ENCODE data around the gene C19orf12.

Gene C19orf12

DNA sequence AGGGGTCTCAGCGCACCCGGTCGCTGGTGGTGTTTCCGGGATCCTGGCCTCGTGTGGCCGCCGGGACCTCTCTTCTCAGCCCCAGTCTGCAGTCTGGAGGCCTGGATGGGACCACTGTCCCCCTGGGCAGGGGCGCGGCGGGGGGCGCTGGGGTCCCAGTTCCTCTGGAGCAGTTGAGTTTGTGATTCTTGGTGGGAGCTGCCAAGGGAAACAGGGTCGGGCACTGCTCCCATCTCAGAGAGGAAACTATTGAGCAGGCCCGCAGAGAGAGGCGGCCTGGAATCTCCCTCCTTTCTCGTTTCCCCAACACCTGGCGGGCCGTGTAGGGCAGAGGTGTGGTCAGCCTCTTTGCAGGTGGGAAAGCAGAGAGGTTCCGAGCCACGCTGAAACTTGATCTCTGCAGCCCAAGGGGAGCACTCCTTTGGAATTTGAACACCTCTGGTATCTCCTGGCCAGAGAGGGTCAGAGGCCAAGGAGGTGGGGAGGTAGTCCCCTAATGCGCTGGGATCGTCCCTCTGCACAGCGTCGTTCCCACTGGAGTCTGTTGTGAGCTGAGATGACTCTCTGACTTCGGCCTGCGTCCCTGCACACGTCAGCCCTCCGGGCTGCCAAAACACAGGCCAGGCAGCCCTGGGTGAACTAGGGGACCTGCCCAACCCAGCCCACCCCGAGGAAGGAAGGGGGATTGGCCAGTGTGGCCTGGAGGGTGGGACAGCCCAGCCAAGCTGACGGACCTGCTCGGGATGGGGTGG is 49.1 kb downstream of the C19orf12 start:
- H3K4me1 ChIP-seq (ENCODE audit: insufficient read depth, low read length), result peaks cover 30% of the 10 kb centered on the region
- H3K9me3 ChIP-seq (ENCODE audit: low read length), result no peaks in the 10 kb centered on the region
- peaks cover 27% of the 10 kb centered on the region for H3K27me3 ChIP-seq (ENCODE audit: insufficient read depth, low read length)
- no peaks in the 10 kb centered on the region for H3K36me3 ChIP-seq (ENCODE audit: insufficient read depth, low read length)
- H3K4me3 ChIP-seq (ENCODE audit: low read length), result peak overlapping the region; percentile 57
- peak overlapping the region; percentile 94 for H2AFZ ChIP-seq (ENCODE audit: low read depth, low read length)

DNA sequence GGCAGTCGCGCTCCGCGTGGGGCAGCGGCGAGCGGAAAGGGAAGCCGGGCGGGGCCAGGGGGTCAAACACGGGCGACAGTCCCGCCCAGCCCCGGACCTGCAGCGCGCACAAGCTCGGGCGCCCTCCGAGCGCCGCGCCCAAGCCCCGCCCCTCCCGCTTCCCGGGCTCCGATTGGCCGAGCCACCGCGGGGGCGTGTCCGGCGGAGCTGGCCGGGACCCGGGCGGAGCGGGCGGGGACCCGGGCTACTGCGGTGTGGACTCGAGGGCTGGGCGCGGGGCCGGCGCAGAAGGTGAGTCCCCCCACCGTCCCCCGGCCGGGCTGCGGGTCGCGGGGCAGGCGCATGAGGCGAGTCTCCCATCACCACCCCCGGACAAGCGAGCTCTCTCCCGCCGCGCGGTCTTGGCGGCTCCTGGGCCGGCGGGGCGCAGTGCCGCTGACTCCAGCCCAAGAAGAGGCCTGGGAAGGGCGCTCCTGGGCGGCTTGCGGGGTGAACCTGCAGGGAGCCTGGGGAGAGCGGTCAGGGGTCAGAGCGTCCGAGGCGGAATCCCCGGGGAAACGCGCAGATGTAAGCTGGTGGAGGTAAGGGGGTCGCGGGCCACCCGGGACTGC is 49.7 kb downstream of the C19orf12 start, which contains the start of gene PLEKHF1:
Gene PLEKHF1 (plus strand): TSS at position 247 of the 611 bp plus-strand sequence. CDS start 8,379 bp downstream, outside the sequence.
- no peaks in the 10 kb centered on the region for H3K9me3 ChIP-seq (ENCODE audit: low read length)
- peak within 1 kb of the TSS; percentile 57 for H3K4me3 ChIP-seq (ENCODE audit: low read length)
- H3K36me3 ChIP-seq (ENCODE audit: insufficient read depth, low read length), result no peaks in the 10 kb centered on the region
- peaks cover 27% of the 10 kb centered on the region for H3K27me3 ChIP-seq (ENCODE audit: insufficient read depth, low read length)
- H3K4me1 ChIP-seq (ENCODE audit: insufficient read depth, low read length), result peaks cover 30% of the 10 kb centered on the region
- H2AFZ ChIP-seq (ENCODE audit: low read depth, low read length), result peak within 1 kb of the TSS; percentile 94

DNA sequence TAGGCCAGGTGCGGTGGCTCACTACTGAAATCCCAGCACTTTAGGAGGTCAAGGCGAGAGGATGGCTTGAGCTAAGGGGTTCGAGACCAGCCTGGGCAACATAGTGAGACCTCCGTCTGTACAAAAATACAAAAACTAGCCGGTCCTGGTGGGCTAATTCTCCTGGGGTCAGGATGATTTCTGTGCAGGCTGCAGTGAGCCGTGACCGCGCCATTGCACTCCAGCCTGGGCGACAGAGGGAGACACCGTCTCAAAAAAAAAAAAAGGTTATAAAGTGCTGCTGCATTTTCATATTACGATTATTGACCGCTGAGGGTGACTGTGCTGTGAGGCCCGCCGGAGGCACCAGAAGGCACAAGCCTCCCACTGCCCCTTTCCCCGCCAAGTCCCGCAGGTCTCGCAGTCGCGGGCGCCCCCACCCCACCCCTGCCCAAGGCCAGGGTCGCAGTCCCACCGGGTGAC is 50.3 kb downstream of the C19orf12 start:
- Histone ChIP-seq H2AFZ (ENCODE audit: low read depth, low read length) (peak overlapping the region; percentile 94), H3K27me3 (ENCODE audit: insufficient read depth, low read length) (peaks cover 31% of the 10 kb centered on the region), H3K4me1 (ENCODE audit: insufficient read depth, low read length) (peaks cover 30% of the 10 kb centered on the region), H3K36me3 (ENCODE audit: insufficient read depth, low read length) (no peaks in the 10 kb centered on the region), H3K4me3 (ENCODE audit: low read length) (peak overlapping the region; percentile 57), H3K9me3 (ENCODE audit: low read length) (no peaks in the 10 kb centered on the region)

DNA sequence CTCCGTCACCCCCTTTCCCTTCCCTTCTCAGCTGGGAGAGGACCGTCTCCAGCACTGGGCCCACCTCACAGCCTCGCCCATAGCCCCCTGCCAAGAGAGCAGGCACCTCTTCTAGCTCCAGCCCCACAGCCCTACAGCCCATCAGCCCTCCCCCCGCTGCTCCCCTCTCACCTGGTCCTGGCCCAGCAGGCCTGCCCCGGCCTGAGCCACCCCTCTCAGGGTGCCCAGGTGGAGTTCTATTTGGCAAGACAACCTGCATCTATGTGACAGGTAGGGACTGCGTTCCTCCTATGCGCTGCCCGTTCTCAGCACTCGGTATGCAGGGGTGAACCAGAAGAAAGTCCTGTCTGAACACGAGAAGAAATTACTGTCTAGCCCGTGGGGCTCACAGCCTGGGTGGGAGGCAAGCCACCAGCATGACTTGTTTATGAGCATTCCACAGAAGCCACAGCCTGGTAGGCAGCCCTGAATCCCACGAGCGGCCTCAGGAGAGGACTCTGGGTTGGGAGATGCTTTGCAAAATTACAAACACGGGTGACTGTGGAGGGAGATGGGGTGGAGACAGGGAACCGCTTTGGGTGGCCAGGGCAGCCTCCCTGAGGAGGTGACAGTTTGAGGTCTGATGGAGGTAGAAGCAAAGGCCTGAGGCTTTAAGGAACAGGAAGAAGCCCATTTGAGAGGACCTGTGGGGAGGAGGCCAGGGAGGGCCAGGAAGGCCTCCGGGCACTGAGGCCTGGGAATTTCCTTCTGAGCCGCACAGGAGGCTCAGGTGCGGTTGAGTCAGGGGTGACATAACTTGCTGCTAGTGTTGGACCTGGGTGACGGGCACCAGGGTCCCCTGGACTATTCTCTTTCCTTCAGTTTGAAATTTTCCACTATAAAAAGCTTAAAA is 51.0 kb downstream of the C19orf12 start:
- Histone ChIP-seq H3K36me3 (ENCODE audit: insufficient read depth, low read length) (no peaks in the 10 kb centered on the region), H3K9me3 (ENCODE audit: low read length) (no peaks in the 10 kb centered on the region), H3K4me1 (ENCODE audit: insufficient read depth, low read length) (peaks cover 30% of the 10 kb centered on the region), H3K27me3 (ENCODE audit: insufficient read depth, low read length) (peaks cover 31% of the 10 kb centered on the region), H2AFZ (ENCODE audit: low read depth, low read length) (peak overlapping the region; percentile 94), H3K4me3 (ENCODE audit: low read length) (no peak overlapping the region)

DNA sequence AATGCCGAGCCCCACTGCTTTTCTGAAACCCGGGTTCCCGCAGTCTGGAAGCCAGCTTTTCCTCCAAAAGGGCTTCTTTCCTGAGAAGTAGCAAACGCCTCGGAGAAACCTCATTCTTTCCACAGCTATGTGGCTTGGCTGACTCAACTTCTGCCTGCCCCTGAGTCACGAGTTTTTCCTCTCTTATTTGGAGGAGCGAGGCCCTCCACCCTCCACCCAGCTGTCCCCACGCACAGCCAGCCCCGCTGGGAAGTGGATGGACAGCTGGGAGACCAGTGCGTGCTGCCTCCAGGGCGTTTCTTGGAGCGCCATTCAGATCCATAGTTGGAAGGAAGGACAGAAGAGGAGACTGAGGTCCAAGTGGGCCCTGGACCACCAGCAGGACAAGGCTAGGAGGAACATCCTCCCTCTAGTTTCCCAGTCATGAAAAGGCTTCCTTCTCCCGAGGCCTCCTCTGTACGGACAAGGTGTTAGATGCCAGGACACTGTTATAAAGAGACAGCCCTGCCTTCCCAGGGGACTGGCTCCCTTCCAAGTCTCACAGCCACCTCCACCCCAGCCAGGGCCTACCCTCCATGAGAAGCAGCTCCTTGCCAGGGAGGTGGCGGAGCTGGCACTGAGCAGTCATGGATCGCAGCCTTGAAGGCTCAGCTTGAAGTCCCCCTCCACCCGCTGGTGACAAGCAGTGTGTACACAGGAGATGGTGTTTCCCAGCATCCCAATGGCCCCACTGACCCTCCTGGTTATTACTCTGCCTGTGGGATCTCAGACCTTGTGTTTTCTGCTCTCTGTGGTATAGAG is 52.3 kb downstream of the C19orf12 start:
- H3K4me3 ChIP-seq (ENCODE audit: low read length), result no peak overlapping the region
- H3K27me3 ChIP-seq (ENCODE audit: insufficient read depth, low read length), result peaks cover 31% of the 10 kb centered on the region
- no peaks in the 10 kb centered on the region for H3K9me3 ChIP-seq (ENCODE audit: low read length)
- H2AFZ ChIP-seq (ENCODE audit: low read depth, low read length), result no peak overlapping the region
- H3K4me1 ChIP-seq (ENCODE audit: insufficient read depth, low read length), result peaks cover 30% of the 10 kb centered on the region
- no peaks in the 10 kb centered on the region for H3K36me3 ChIP-seq (ENCODE audit: insufficient read depth, low read length)

DNA sequence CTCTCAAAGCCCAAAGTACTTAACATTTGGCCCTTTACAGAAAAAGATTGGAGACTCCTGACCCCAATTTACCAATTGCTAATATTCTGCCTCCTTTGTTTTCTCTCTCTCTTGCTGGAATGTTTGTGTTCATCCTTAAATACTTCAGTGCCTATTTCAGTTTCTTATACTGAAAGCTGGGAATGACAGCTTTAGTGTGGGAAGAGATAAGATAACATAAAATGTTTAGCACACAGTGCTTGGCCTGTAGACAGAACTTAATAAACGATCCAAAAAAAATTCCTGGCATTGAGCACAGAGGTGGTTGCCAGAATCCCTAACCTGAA is 52.8 kb downstream of the C19orf12 start:
- Histone ChIP-seq H3K36me3 (ENCODE audit: insufficient read depth, low read length) (no peaks in the 10 kb centered on the region), H3K27me3 (ENCODE audit: insufficient read depth, low read length) (peaks cover 31% of the 10 kb centered on the region), H2AFZ (ENCODE audit: low read depth, low read length) (no peak overlapping the region), H3K4me3 (ENCODE audit: low read length) (no peak overlapping the region), H3K9me3 (ENCODE audit: low read length) (no peaks in the 10 kb centered on the region), H3K4me1 (ENCODE audit: insufficient read depth, low read length) (peaks cover 29% of the 10 kb centered on the region)

DNA sequence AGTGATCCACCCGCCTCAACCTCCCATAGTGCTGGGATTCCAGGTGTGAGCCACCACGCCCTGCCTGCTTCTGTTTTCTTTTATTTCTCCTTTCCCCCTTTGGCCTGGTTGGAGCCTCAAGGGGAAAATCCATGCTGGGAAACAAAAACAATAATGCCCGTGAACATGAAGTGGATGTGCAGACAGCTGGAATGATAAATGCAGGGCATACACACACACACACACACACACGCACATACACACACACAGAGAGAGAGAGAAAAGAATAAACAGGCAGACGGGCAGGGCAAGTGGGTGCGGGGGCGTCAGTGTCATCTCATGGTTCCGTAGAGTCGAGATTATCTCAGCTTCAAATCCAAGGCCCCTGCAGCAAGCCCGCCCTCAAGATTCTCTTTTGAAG is 54.2 kb downstream of the C19orf12 start:
- Histone ChIP-seq H3K36me3 (ENCODE audit: insufficient read depth, low read length) (no peaks in the 10 kb centered on the region), H3K9me3 (ENCODE audit: low read length) (no peaks in the 10 kb centered on the region), H3K4me3 (ENCODE audit: low read length) (no peak overlapping the region), H3K27me3 (ENCODE audit: insufficient read depth, low read length) (peaks cover 28% of the 10 kb centered on the region), H2AFZ (ENCODE audit: low read depth, low read length) (no peak overlapping the region), H3K4me1 (ENCODE audit: insufficient read depth, low read length) (peaks cover 15% of the 10 kb centered on the region)

DNA sequence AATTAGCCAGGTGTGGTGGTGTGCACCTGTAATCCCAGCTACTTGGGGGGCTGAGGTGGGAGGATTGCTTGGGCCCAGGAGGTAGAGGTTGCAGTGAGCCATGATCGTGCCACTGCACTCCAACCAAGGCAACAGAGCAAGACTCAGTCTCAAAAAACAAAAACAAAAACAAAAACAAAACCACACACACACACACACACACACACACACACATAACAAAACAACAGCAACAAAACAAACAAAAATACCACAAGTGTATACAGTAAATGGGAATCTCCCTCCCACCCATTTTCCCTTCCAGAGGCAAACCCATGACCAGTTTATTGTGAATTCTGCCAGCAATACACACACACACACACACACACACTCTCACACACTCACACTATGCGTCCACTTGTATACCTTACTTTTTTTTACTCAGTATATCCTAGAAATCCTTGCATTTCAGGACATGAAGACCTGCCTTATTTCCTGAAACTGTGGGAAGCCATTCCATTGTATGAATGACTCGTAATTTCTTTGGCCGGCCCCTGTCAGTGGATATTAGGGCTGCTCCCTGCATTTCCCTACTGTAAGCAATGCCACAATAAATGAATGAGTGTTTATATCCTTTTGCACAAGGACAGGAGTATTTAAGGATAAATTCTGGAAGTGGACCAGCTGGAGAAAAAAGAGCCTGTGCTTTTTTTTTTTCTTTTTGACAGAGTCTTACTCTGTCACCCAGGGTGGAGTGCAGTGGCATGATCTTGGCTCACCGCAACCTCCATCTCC is 56.7 kb downstream of the C19orf12 start:
- Histone ChIP-seq H3K4me1 (ENCODE audit: insufficient read depth, low read length) (peaks cover 6% of the 10 kb centered on the region), H3K9me3 (ENCODE audit: low read length) (no peaks in the 10 kb centered on the region), H2AFZ (ENCODE audit: low read depth, low read length) (no peak overlapping the region), H3K4me3 (ENCODE audit: low read length) (no peak overlapping the region), H3K27me3 (ENCODE audit: insufficient read depth, low read length) (peaks cover 14% of the 10 kb centered on the region), H3K36me3 (ENCODE audit: insufficient read depth, low read length) (no peaks in the 10 kb centered on the region)

DNA sequence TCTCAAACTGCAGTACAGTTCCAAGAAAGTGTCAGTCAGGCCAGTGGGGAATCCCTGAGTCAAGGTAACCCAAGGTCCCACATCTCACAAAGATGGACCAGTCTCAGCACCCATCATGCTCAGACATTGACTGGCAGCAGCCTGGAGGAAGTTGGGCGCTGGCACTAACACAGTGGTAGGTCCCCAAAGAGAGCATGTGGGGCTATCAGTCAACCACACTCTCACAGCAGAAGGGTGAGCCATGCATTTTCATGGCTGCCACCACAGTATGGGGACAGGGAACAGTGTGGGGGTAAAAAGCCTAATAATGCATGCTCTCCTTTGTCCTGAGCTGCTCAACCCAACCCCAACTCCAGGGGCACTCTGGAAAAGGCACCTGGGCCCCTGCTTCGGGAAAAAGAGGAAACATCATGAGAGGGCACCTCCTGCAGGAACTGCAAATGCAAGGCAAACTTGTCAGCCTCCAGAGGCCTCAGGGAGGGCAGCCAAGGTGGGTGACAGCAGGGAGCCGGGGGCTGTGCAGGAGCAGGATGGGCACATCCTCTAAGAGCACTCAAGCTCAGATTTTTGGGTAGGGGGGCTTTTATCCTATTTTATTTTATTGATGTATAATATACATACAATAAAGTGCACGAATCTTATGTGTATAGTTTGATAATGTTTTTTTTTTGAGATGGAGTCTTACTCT is 59.3 kb downstream of the C19orf12 start:
- H3K4me3 ChIP-seq (ENCODE audit: low read length), result no peak overlapping the region
- peaks cover 4% of the 10 kb centered on the region for H3K27me3 ChIP-seq (ENCODE audit: insufficient read depth, low read length)
- H3K36me3 ChIP-seq (ENCODE audit: insufficient read depth, low read length), result no peaks in the 10 kb centered on the region
- no peaks in the 10 kb centered on the region for H3K4me1 ChIP-seq (ENCODE audit: insufficient read depth, low read length)
- H3K9me3 ChIP-seq (ENCODE audit: low read length), result no peaks in the 10 kb centered on the region
- no peak overlapping the region for H2AFZ ChIP-seq (ENCODE audit: low read depth, low read length)

DNA sequence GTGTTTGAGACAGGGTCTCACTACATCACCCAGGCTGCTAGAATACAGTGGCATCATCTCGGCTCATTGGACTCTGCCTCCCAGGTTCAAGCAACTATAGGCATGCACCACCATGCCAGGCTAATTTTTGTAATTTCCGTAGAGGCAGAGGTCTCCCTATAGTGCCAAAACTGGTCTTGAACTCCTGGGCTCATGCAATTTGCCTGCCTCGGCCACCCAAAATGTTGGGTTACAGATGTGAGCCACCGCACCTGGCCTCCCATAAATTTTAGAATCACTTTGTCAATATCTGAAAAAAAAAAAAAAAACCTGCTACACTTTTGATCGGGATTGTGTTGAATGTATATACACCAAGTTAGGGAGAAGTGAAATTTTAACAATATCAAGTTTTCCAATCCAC is 61.7 kb downstream of the C19orf12 start:
- Histone ChIP-seq H3K9me3 (ENCODE audit: low read length) (no peaks in the 10 kb centered on the region), H3K27me3 (ENCODE audit: insufficient read depth, low read length) (no peaks in the 10 kb centered on the region), H3K4me3 (ENCODE audit: low read length) (no peak overlapping the region), H3K4me1 (ENCODE audit: insufficient read depth, low read length) (no peaks in the 10 kb centered on the region), H3K36me3 (ENCODE audit: insufficient read depth, low read length) (no peaks in the 10 kb centered on the region), H2AFZ (ENCODE audit: low read depth, low read length) (no peak overlapping the region)

DNA sequence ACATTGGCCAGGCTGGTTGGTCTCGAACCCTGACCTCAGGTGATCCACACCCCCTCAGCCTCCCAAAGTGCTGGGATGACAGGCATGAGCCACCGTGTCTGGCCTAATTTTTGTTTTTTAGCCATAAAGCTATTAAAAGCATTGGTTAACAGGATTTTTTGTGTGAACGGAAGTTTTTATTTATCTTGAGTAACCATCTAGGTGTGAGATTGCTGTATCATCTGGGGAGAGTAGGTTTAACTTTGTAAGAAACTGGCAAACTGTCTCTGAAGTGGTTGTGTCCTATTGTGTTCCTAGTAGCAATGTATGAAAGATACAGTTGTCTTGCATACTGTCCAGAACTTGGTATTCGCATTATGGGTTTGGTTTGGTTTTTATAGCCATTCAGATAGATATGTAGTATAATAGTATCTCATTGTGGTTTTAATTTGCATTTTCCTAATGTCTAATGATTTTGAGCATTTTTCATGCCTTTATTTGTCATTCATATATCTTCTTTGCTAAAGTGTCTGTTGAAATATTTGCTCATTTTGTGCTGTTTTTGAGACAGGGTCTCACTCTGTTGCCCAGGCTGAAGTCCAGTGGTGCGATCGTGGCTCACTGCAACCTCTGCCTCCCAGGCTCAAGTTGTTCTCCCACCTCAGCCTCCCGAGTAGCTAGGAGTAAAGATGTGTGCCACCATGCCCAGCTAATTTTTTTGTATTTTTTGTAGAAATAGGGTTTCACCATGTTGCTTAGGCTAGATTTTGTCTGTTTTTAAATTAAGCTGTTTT is 63.3 kb downstream of the C19orf12 start:
- Histone ChIP-seq H3K4me3 (ENCODE audit: low read length) (no peak overlapping the region), H2AFZ (ENCODE audit: low read depth, low read length) (no peak overlapping the region), H3K9me3 (ENCODE audit: low read length) (no peaks in the 10 kb centered on the region), H3K4me1 (ENCODE audit: insufficient read depth, low read length) (no peaks in the 10 kb centered on the region), H3K36me3 (ENCODE audit: insufficient read depth, low read length) (no peaks in the 10 kb centered on the region), H3K27me3 (ENCODE audit: insufficient read depth, low read length) (no peaks in the 10 kb centered on the region)
